CD4-positive, alpha-beta T cell treated with Interleukin-17A for 1 hour (primary cell): ENCODE data around the gene CTBP1.

Source experiments
- DNase-seq: peaks from one replicate; pipeline ENCODE4 v3.0.0-alpha.2; 2020

The CTBP1 gene

GRCh38 chr4:1193206-1194009 lies 55.5 kb downstream of the CTBP1 start:
- DNase-seq = no peak

DNA sequence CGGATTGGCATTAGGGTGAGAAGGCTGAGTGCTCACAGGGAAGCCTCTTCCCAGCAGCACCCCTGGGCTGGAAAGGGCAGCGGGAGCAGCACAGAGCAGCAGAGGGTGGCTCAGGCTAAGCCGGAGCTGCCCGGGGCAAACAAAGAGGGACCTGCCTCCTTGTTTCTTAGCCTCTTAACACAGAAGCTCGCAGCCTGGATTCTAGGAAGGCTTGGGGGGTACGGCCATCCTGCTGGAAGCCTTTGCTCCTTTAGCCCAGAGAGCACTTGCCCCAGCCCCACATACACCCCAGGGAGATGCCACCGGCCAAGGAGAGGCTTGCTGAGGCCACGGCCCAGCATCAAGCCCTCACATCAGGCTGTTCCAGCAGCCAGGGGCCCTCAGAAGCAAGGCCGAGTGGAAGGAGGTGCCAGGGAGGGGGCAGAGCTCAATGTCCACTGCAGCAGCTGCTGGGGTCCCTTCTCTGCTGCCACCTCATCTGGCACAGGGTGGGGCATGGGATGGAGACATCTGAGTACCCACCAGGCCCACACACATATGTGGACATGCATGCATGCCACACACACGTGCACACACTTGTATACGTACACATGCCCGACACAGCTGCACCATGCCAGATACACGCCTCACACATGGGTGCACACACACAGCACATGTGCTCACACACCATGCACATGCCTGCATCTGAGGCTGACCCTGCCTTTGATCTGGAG lies 56.3 kb downstream of the CTBP1 start:
- DNase-seq = no peak

DNA sequence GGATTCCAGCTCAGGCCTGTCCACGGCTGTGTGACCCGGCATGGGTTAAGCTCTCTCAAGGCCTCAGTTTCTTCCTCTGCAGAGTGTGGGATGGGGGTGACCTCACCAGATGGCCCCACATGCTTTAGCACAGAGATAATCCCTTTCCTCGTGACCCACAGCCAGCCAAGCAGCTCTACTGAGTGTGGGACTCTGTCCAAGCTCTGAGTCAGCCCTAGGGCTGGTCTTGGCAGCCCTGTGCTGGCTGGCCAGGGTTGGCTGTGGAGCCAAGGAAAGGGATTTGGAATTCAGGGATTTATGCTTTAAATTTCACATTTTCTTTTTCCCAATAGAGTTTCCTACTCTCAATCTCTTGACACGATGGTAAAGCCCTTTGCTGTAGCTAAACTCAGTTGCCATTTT lies 56.8 kb downstream of the CTBP1 start:
- DNase-seq = no peak

DNA sequence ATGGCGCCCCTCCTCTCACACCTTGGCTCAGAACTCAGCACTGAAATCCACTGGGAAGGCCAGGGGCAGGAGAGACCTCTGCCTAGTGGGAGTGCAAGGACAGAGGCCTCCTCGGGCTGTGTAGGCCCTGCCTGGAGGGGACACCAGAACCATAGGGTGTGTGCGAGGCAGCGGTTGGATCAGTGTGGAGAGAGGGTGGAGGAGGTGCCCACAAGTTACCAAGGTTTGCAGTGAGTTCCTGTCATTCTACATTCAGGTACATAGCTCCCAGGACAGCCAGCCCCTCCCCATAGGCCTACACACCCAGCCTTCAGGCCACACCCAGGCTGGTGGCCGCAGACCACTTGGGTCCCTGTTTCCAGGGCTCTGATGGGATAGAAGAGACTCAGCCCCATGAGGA lies 57.3 kb downstream of the CTBP1 start:
- no peak for DNase-seq

DNA sequence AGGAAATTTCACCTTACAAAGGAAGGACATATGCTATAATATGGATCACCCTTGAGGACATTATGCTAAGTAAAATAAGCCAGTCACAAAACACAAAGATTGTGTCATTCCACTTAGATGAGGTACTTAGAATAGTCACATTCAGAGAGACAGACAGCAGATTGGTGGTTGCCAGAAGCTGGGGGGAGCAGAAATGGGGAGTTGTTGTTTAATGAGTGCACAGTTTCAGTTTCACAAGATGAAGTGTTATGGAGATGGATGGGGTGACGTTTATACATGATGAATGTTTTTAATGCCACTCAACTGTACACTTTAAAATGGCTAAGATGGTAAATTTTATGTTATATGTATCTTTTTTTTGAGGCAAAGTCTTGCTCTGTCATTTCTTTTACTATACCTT lies 61.7 kb downstream of the CTBP1 start:
- DNase-seq = peak; percentile 74

DNA sequence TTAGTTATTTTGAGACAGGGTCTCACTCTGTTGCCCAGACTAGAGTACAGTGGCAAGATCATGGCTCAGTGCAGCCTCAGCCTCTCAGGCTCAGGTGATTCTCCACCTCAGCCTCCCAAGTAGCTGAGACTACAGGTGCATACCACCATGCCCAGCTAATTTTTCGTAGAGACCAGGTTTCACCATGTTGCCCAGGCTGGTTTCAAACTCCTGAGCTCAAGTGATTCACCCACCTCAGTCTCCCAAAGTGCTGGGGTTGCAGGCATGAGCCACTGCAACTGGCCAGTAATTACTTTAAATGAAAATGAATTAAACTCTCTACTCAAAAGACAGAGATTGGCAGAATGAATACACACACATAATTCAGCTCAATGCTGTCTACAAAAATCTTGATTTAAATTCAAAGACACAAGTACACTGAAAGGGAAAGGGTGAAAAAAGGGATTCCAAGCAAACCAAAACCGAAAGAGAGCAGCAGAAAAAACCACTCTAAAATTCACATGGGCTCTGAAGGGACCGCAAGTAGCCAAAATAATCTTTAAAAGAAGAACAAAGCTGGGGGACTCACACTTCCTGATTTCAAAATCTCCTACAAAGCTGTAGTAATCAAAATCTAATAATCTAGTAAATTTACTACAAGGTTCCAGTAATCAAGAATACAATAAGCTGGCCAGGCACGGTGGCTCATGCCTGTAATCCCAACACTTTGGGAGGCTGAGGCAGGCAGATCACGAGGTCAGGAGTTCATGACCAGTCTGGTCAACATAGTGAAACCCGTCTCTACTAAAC lies 64.8 kb downstream of the CTBP1 start:
- peak; percentile 49 for DNase-seq

GRCh38 chr4:1182313-1182712 lies 66.6 kb downstream of the CTBP1 start:
- DNase-seq = no peak

GRCh38 chr4:1180663-1181062 lies 68.3 kb downstream of the CTBP1 start:
- DNase-seq = no peak

- no peak for DNase-seq
Observed at GRCh38 chr4:1179976-1180375, 69.0 kb downstream of the CTBP1 start.

- DNase-seq = no peak
Observed at GRCh38 chr4:1179089-1179441, 69.9 kb downstream of the CTBP1 start.

DNA sequence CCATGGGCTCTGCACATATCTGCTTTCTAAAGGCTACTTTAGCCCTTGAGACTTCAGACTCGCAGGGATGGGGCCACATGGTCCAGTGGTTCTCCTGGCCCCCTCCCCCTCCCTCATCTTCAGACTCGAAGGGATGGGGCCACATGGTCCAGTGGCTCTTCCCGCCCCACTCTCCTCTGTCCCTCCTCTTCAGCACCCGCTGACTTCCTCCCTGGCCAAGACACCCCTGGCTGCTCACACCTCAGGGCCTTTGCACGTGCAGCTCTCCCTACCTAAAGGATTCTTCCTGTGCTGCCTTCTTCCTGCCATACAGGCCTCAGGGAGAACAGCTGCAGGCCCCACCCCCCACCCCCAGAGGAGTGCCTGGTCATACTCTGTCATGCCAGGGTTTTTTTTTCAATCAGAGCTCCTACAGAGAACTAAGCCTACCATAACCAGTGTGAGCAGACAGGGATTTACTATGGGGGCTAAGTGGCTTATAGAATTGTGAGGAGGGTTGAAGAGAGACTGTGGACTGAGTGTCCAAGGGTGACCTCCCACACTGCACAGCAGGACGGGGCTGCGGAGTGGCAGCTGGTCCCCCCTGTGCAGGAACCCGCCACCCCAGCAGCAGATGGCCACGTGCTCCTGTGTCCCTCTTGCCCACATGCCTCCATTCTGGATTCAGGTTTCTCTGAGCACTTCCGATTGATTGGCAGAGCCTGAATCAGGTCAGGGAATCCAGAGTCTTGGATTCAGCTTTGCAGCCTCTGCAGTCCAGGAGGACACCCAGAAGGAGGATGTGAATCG lies 70.4 kb downstream of the CTBP1 start:
- no peak for DNase-seq

DNA sequence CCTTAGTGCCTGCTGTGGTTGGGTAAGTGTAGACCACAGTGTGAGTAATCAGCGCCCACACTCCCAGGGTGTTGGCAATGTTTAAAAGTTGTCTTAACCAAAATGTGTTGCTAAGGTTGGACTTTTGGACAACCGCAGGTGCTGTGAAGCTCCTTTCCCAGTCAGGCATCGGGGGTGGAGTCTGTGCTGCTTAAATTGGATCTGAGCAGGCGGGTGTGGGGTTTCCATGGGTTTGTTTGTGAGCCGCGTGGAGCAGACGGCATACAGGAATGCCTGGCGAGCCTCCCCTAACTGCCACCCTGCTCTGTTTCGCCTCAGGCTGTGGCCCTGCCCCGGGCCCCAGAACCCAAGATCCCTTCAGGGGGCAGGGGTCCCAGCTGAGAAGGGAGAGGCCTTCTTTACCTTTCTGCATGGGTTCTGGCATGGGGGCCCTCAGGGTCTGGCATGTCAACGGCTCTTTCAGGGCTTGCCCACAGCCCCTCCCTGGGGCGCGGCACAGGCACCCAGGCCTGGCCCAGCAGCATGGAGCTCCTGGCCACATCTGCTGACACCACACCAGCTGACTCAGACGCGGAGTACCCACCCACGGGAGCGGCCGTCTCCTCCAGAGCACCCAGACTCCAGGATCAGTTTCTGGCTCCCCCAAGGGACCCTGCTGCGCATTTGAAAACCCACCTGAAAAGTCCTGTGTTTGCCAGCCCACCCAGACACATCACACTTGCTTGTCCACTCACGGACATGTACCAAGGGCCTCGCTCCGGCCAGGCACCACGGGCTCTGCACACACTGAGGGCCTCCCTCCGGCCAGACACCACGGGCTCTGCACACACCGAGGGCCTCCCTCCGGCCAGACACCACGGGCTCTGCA lies 71.4 kb downstream of the CTBP1 start:
- peak; percentile 70 for DNase-seq

- DNase-seq = no peak
Observed at GRCh38 chr4:1176398-1177273, 72.3 kb downstream of the CTBP1 start.

- no peak for DNase-seq
Observed at GRCh38 chr4:1175635-1176229, 73.2 kb downstream of the CTBP1 start.

DNA sequence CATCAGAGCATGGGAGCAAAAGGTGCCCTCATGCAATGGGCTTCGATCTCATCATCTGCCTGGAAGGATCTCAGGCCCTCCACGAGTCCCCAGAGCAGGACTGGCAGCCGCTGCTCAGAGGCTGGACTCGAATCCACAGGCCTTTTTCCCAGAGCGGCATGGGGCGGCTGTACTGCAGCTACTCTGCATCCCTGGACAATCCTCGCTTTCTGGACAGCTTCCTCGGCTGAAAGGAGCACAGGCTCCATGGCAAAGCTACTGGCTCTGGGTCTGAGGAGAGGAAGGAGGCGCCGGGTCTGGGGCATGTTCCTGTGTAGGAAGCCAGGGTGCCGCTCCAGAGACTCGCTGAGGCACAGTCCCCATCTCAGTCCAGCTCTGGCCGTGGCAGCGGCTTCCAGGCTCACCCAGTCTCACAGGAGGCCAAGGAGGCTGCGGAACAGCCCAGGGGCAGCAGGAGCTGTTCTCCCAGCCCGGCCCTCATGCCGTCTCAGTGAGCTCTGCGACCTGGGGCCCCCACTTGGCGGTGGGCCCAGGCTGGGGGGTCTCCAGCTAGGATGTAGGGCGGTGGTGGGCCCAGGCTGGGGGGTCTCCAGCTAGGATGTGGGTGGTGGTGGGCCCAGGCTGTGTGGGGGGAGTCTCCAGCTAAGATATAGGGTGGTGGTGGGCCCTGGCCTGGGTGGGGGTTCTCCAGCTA lies 73.8 kb downstream of the CTBP1 start:
- no peak for DNase-seq

DNA sequence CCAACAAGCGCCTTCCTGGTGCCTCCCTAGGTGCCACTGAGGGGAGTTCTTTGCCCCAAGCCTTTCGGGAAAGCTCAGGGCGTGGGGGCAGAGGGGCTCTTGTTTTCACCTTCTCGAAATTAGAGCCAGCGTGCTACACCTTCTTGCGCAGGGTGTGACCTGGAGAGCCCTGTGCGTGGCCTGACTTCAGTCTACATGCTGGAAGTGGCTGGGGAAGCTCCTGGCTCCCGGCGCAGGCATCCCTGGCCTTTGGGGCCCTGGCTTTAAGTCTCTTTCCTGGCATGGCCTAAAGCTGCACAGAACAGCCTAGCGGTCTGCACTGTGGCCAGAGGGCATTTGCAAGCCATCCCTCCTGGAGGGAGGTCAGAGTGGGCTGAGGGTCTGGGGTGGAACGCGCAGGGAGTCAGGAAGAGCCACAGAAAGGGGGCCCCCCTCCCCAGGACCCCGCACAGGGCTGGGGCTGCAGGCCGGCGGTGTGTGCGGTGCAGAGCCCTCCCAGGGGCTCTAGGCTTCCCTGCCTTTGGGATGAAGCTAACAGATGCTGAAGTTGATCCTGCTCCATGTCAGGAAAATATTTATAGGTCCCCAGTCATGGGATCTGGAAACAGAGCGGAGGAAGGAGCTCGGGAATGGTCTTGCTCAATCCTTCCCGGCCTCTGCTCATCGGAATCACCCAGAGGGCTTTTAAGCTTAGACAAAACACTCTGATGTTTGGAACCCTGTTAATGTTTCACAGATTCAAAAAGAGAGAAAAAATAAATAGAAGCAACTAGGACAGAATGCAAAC lies 75.8 kb downstream of the CTBP1 start:
- DNase-seq = no peak

DNA sequence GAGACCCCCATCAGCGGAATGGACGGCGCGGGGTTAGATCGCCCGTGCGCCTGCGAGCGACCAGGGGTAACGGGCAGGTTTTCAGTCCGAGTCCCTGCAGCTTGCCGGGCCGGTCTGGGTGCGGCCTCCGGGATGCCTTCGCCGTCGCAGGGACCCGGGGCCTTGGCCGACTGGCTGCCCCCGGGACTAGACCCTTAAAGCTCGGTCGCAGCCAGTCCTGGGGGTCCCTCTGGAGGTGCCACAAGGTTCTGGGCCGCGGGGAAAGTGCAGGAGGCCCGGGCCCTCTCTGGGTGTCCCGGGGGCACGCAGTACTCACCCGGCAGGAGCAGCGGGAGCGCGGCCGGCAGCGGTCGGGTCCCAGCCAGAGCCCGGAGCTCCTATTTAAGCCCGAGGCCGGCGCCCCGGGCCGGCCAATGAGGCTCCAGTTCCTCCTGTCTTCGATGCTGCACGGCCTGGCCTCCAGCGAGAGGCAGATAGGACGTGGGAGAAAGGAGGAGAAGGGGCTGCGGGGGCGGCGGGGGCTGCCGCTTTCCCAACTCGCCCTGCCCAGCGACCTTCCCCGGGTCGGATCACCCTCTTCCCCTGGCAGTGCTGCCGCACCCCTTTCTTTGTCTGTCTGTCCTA lies 76.6 kb downstream of the CTBP1 start, which contains the start of gene SPON2:
SPON2 (minus strand) TSS at position 356 of the 624 bp plus-strand sequence.
- no peak for DNase-seq
